Parathyroid adenoma (tissue), 2 donors: ENCODE results near the gene HMCES.

Experiments
- H2AFZ ChIP-seq: fragments of 300-600 bp; sonication (generic); one replicate; pipeline ENCODE4 v1.7.0; 2017; ENCODE audit warnings: antibody characterized with exemption, mild to moderate bottlenecking
- H3K27ac ChIP-seq: fragments of 300-600 bp; sonication (generic); one replicate; pipeline ENCODE4 v1.7.0; 2017
- H3K27me3 ChIP-seq: fragments of 300-600 bp; sonication (generic); one replicate; pipeline ENCODE4 v1.7.0; 2017; ENCODE audit warnings: low read length; ENCODE audit not compliant: control insufficient read depth, insufficient read depth
- H3K36me3 ChIP-seq: fragments of 300-600 bp; sonication (generic); one replicate; pipeline ENCODE4 v1.7.0; 2017; ENCODE audit warnings: low read length; ENCODE audit not compliant: control insufficient read depth, insufficient read depth
- H3K4me1 ChIP-seq: fragments of 300-600 bp; sonication (generic); one replicate; pipeline ENCODE4 v1.7.0; 2017; ENCODE audit warnings: control low read depth
- H3K4me2 ChIP-seq: fragments of 300-600 bp; sonication (generic); one replicate; pipeline ENCODE4 v1.7.0; 2017; ENCODE audit warnings: low read length
- H3K4me3 ChIP-seq: fragments of 300-600 bp; sonication (generic); one replicate; pipeline ENCODE4 v1.7.0; 2017; ENCODE audit warnings: low read depth, low read length
- H3K79me2 ChIP-seq: fragments of 300-600 bp; sonication (generic); one replicate; pipeline ENCODE4 v1.7.0; 2017; ENCODE audit warnings: control low read depth
- H3K9ac ChIP-seq: fragments of 300-600 bp; sonication (generic); one replicate; pipeline ENCODE4 v1.7.0; 2017; ENCODE audit warnings: mild to moderate bottlenecking
- H3K9me3 ChIP-seq: fragments of 300-600 bp; sonication (generic); one replicate; pipeline ENCODE4 v1.7.0; 2017; ENCODE audit warnings: low read length; ENCODE audit not compliant: control insufficient read depth
- TF ChIP-seq, protein P1 (sequence below): fragments of 300-600 bp; sonication (generic); IDR thresholded peaks from one replicate; pipeline ENCODE4 v1.7.0; 2017; ENCODE audit warnings: antibody characterized with exemption, mild to moderate bottlenecking
- donor health status: primary hyperparathyroidism.

The HMCES gene

DNA sequence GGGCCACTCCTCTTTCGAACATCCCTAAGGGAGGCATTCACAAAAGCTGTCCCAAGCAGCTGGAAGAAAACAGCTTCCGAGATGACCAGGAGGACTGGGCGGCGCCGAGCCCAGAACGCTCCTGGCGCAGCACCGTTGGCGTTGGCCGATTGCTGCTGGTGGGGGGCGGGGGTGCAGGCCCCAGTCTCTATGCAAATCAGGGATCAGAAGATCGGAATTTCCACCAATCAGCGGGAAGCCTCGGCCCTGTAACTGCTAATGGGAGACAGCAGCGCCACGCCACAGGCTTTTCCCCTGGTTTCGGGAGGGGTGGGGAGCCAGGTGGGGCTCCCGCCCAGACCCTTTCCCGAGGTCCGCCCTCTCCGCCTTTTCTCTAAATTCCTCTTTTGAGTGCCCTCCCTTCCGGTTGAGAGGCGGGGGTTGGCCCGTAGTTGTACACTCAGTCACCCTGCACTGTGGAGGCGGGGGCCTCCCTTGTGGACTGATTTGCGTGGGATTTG, 27.0 kb downstream of the HMCES start:
- TF ChIP-seq, protein P1, sequence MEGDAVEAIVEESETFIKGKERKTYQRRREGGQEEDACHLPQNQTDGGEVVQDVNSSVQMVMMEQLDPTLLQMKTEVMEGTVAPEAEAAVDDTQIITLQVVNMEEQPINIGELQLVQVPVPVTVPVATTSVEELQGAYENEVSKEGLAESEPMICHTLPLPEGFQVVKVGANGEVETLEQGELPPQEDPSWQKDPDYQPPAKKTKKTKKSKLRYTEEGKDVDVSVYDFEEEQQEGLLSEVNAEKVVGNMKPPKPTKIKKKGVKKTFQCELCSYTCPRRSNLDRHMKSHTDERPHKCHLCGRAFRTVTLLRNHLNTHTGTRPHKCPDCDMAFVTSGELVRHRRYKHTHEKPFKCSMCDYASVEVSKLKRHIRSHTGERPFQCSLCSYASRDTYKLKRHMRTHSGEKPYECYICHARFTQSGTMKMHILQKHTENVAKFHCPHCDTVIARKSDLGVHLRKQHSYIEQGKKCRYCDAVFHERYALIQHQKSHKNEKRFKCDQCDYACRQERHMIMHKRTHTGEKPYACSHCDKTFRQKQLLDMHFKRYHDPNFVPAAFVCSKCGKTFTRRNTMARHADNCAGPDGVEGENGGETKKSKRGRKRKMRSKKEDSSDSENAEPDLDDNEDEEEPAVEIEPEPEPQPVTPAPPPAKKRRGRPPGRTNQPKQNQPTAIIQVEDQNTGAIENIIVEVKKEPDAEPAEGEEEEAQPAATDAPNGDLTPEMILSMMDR, result no peak
- H2AFZ ChIP-seq, result no peak overlapping the region
- no peak overlapping the region for H3K4me2 ChIP-seq
- no peaks in the 10 kb centered on the region for H3K36me3 ChIP-seq
- no peak overlapping the region for H3K4me3 ChIP-seq
- H3K27ac ChIP-seq, result no peak overlapping the region
- H3K9me3 ChIP-seq, result no peaks in the 10 kb centered on the region
- H3K27me3 ChIP-seq, result no peaks in the 10 kb centered on the region
- H3K79me2 ChIP-seq, result no peaks in the 10 kb centered on the region
- no peak overlapping the region for H3K9ac ChIP-seq
- peaks cover 23% of the 10 kb centered on the region for H3K4me1 ChIP-seq

DNA sequence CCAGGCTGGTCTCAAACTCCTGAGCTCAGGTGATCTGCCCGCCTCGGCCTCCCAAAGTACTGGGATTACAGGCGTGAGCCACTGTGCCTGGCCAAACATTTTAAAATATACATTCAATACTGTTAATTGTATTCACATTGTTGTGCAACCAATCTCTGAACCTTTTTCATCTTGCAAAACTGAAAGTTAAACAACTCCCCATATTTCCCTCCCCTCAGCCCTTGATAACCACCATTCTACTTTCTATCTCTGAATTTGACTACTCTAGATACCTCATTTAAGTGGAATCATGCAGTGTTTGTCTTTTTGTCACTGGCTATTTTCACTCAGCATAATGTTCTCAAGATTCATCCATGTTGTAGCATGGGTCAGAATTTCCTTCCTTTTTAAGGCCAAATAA, 30.0 kb downstream of the HMCES start:
- Histone ChIP-seq H3K36me3 (no peaks in the 10 kb centered on the region), H3K4me3 (no peak overlapping the region), H3K4me2 (no peak overlapping the region), H3K27me3 (no peaks in the 10 kb centered on the region), H2AFZ (no peak overlapping the region), H3K4me1 (peaks cover 25% of the 10 kb centered on the region), H3K9ac (no peak overlapping the region), H3K27ac (no peak overlapping the region), H3K9me3 (no peaks in the 10 kb centered on the region), H3K79me2 (no peaks in the 10 kb centered on the region)
- TF ChIP-seq, protein P1, result no peak

GRCh38 chr3:129310111-129311011, 31.7 kb downstream of the HMCES start:
- peak overlapping the region; percentile 82 for H3K27ac ChIP-seq
- TF ChIP-seq, protein P1, result no peak

GRCh38 chr3:129311054-129311902, 32.6 kb downstream of the HMCES start:
- no peaks in the 10 kb centered on the region for H3K27me3 ChIP-seq
- peak overlapping the region; percentile 82 for H3K27ac ChIP-seq
- H3K9ac ChIP-seq, result no peak overlapping the region
- no peak overlapping the region for H2AFZ ChIP-seq
- H3K4me2 ChIP-seq, result no peak overlapping the region
- peaks cover 32% of the 10 kb centered on the region for H3K4me1 ChIP-seq
- H3K9me3 ChIP-seq, result no peaks in the 10 kb centered on the region
- TF ChIP-seq, protein P1, result no peak
- H3K36me3 ChIP-seq, result no peaks in the 10 kb centered on the region
- H3K79me2 ChIP-seq, result no peaks in the 10 kb centered on the region
- no peak overlapping the region for H3K4me3 ChIP-seq

More at GRCh38 chr3:129310111-129311011, 31.7 kb downstream of the HMCES start:
- Histone ChIP-seq H3K79me2 (no peaks in the 10 kb centered on the region), H3K27me3 (no peaks in the 10 kb centered on the region), H3K4me2 (peak overlapping the region; percentile 54), H2AFZ (peak overlapping the region; percentile 59), H3K4me3 (peak overlapping the region; percentile 27), H3K4me1 (peaks cover 32% of the 10 kb centered on the region), H3K9ac (no peak overlapping the region), H3K36me3 (no peaks in the 10 kb centered on the region), H3K9me3 (no peaks in the 10 kb centered on the region)
